Gastroesophageal sphincter (tissue), 4 donors: ENCODE data around the gene KCTD16. TPM values are rescaled to one million over a fixed set of nuclear protein-coding genes. Genes with fewer than 3 reads are reported as not detected.

Experiments used
- ATAC-seq: fragments of 150-250 bp; one replicate; pipeline ENCODE4 v1.9.1; 2016; ENCODE audit warnings: mild to moderate bottlenecking, moderate library complexity
- H3K27ac ChIP-seq, 4 donors: fragments of 200-600 bp; sonication (generic) in 3 of 4; 1 replicate in 3 of 4; 2 replicates in 1 of 4; pipeline ENCODE4 v1.5.1; 2016 to 2019
- H3K27me3 ChIP-seq: fragments of 200-600 bp; sonication (generic); one replicate; pipeline ENCODE4 v1.5.1; 2019
- H3K36me3 ChIP-seq, 2 donors: fragments of 200-600 bp; sonication (generic); one replicate each; pipeline ENCODE4 v1.5.1; 2019; ENCODE audit warnings: control low read depth in 1 of 2
- H3K4me1 ChIP-seq, 3 donors: fragments of 200-600 bp; sonication (generic); 1 replicate in 2 of 3; 2 replicates in 1 of 3; pipeline ENCODE4 v1.5.1; 2016 to 2019; ENCODE audit warnings: control low read depth in 2 of 3
- H3K4me3 ChIP-seq, 2 donors: fragments of 200-600 bp; sonication (generic); one replicate each; pipeline ENCODE4 v1.5.1; 2019; ENCODE audit warnings: mild to moderate bottlenecking in 1 of 2, moderate library complexity in 1 of 2
- H3K9me3 ChIP-seq, 3 donors: fragments of 200-600 bp; sonication (generic); one replicate each; pipeline ENCODE4 v1.5.1; 2017 to 2019; ENCODE audit warnings: control low read depth in 2 of 3
- CTCF ChIP-seq, 4 experiments: fragments of 200-600 bp in 2 of 4; fragments of 450-650 bp in 2 of 4; sonication (generic) in 1 of 4; IDR thresholded peaks; one replicate each; pipeline ENCODE4 v1.5.1; 2017 to 2019; ENCODE audit warnings: antibody characterized with exemption in 4 of 4, mild to moderate bottlenecking in 2 of 4, moderate library complexity in 2 of 4
- EP300 ChIP-seq: sonication (generic); formaldehyde crosslinking; IDR thresholded peaks from one replicate; pipeline ENCODE4 v1.6.1; 2017; ENCODE audit warnings: antibody characterized with exemption, mild to moderate bottlenecking
- POLR2A ChIP-seq, 2 donors: fragments of 450-650 bp; IDR thresholded peaks; one replicate each; pipeline ENCODE4 v1.6.1; 2017; ENCODE audit warnings: antibody characterized with exemption in 2 of 2, mild to moderate bottlenecking in 2 of 2, moderate library complexity in 1 of 2
- POLR2AphosphoS5 ChIP-seq: sonication (generic); formaldehyde crosslinking; IDR thresholded peaks from one replicate; pipeline ENCODE4 v1.6.1; 2017; ENCODE audit warnings: antibody characterized with exemption
- WGBS, 2 donors: methylation state at CpG; one replicate each; pipeline ENCODE4 v1.1.5; 2018; ENCODE audit warnings: low coverage in 1 of 2; 5-methylcytosine and 5-hydroxymethylcytosine counted together
- total RNA-seq, 4 donors: library from RNA; depleted of rRNA; stranded (reverse); fragments of >200 nt; gene quantifications; one replicate each; pipeline ENCODE4 v1.1.0, GENCODE V29; 2016

KCTD16 gene
- under 1 TPM in 3 of 4 donors, not detected in 1; 0.05 to 0.13 (median 0.12) TPM for total RNA-seq

- H3K9me3 ChIP-seq = no peaks in the 10 kb centered on the region
- H3K27me3 ChIP-seq = peaks cover 6% of the 10 kb centered on the region
- peak within 1 kb of the TSS; percentile 0 to 81 (median 80) for H3K27ac ChIP-seq
- 0 to 3% methylated on average over 4 to 15 of the region's 39 CpGs for WGBS, 2 donors
- peaks cover 0 to 51% (median 7%) of the 10 kb centered on the region in 3 donors for H3K4me1 ChIP-seq
- peak; percentile 99 for ATAC-seq
- peaks cover 0 to 29% of the 10 kb centered on the region in 2 donors for H3K36me3 ChIP-seq
- peak within 1 kb of the TSS; percentile 53 to 85 for H3K4me3 ChIP-seq
- peak; percentile 33 to 35 for TF ChIP-seq POLR2A (IDR thresholded peaks at IDR 0.05)
- TF ChIP-seq EP300 = no peak
- peak; percentile 53 for TF ChIP-seq POLR2AphosphoS5
Measured at GRCh38 chr5:144170276-144171024, at the start of gene KCTD16, which contains the start of gene YIPF5. Gene KCTD16 (plus strand): TSS chr5:144170873. Gene YIPF5 (minus strand): TSS chr5:144170659. CDS start chr5:144169955, 704 bp downstream.

- Histone ChIP-seq H3K36me3 (no peaks in the 10 kb centered on the region), H3K4me3 (no peak overlapping the region), H3K9me3 (no peaks in the 10 kb centered on the region), H3K27ac (no peak overlapping the region), H3K27me3 (no peaks in the 10 kb centered on the region), H3K4me1 (no peaks in the 10 kb centered on the region)
- no peak for ATAC-seq
- TF ChIP-seq CTCF (IDR thresholded peaks at IDR 0.05) = no peak
- 81 to 100% methylated on average over 1 of the region's 1 CpG for WGBS, 2 donors
Measured at GRCh38 chr5:144121577-144121976, 49.1 kb upstream of the KCTD16 start.

- no peak overlapping the region for H3K27ac ChIP-seq
- no peak for ATAC-seq
- H3K9me3 ChIP-seq = no peaks in the 10 kb centered on the region
- H3K4me3 ChIP-seq = no peak overlapping the region
- 63 to 64% methylated on average over 2 of the region's 2 CpGs for WGBS, 2 donors
- TF ChIP-seq POLR2AphosphoS5 = no peak
- no peak for TF ChIP-seq POLR2A (IDR thresholded peaks at IDR 0.05)
- no peak for TF ChIP-seq CTCF (IDR thresholded peaks at IDR 0.05)
- TF ChIP-seq EP300 = no peak
- no peaks in the 10 kb centered on the region for H3K36me3 ChIP-seq
- H3K27me3 ChIP-seq = no peaks in the 10 kb centered on the region
- no peaks in the 10 kb centered on the region for H3K4me1 ChIP-seq
Measured at GRCh38 chr5:144122081-144122480, 48.6 kb upstream of the KCTD16 start.

GRCh38 chr5:144122641-144123040, 48.0 kb upstream of the KCTD16 start:
- no peaks in the 10 kb centered on the region for H3K4me1 ChIP-seq
- no peak for ATAC-seq
- no peak overlapping the region for H3K4me3 ChIP-seq
- no peaks in the 10 kb centered on the region for H3K36me3 ChIP-seq
- 80 to 83% methylated on average over 1 of the region's 3 CpGs for WGBS, 2 donors
- no peaks in the 10 kb centered on the region for H3K9me3 ChIP-seq
- no peak for TF ChIP-seq POLR2AphosphoS5
- TF ChIP-seq POLR2A (IDR thresholded peaks at IDR 0.05) = no peak
- no peak for TF ChIP-seq EP300
- H3K27me3 ChIP-seq = no peaks in the 10 kb centered on the region
- no peak overlapping the region for H3K27ac ChIP-seq

GRCh38 chr5:144125163-144125726, 45.4 kb upstream of the KCTD16 start:
- Histone ChIP-seq H3K4me3 (no peak overlapping the region), H3K27ac (no peak overlapping the region), H3K27me3 (no peaks in the 10 kb centered on the region), H3K36me3 (no peaks in the 10 kb centered on the region), H3K9me3 (no peaks in the 10 kb centered on the region), H3K4me1 (no peaks in the 10 kb centered on the region)
- WGBS, 2 donors = 40 to 67% methylated on average over 4 of the region's 4 CpGs
- TF ChIP-seq POLR2AphosphoS5 = no peak
- TF ChIP-seq CTCF (IDR thresholded peaks at IDR 0.05) = no peak
- TF ChIP-seq POLR2A (IDR thresholded peaks at IDR 0.05) = no peak
- no peak for TF ChIP-seq EP300
- ATAC-seq = no peak

GRCh38 chr5:144126707-144127106, 44.0 kb upstream of the KCTD16 start:
- TF ChIP-seq CTCF (IDR thresholded peaks at IDR 0.05) (no peak), POLR2A (IDR thresholded peaks at IDR 0.05) (no peak)
- WGBS, 2 donors = 64 to 99% methylated on average over 4 of the region's 4 CpGs

More at GRCh38 chr5:144126707-144127106, 44.0 kb upstream of the KCTD16 start:
- H3K27me3 ChIP-seq = no peaks in the 10 kb centered on the region
- H3K4me3 ChIP-seq = no peak overlapping the region
- no peak overlapping the region for H3K27ac ChIP-seq
- H3K9me3 ChIP-seq = no peaks in the 10 kb centered on the region
- H3K36me3 ChIP-seq = no peaks in the 10 kb centered on the region
- no peaks in the 10 kb centered on the region for H3K4me1 ChIP-seq
- no peak for ATAC-seq
